Measurements from ENCODE around the gene SH2D4B. TPM values are rescaled to one million over a fixed set of nuclear protein-coding genes. Genes with fewer than 3 reads are reported as not detected.

The SH2D4B gene
- total and polyA plus RNA-seq, 7 donors = 0.06 to 0.33 TPM; not detected in 5

GRCh38 chr10:80553436-80553835, 15.7 kb downstream of the SH2D4B start:
- WGBS, 2 donors = 90 to 91% methylated on average over 5 of the region's 5 CpGs
- no peak for DNase-seq
- no peaks in the 10 kb centered on the region for H3K36me3 ChIP-seq
- TF ChIP-seq POLR2AphosphoS5 (IDR thresholded peaks at IDR 0.05) (no peak), EP300 (IDR thresholded peaks at IDR 0.05) (no peak), POLR2A (IDR thresholded peaks at IDR 0.05) (no peak), CTCF (IDR thresholded peaks at IDR 0.05) (no peak)
- no peak overlapping the region for H3K27ac ChIP-seq
- no peak overlapping the region for H3K4me3 ChIP-seq
- intact Hi-C loops (cut with DNase I) = no loop called here
- no peaks in the 10 kb centered on the region for H3K4me1 ChIP-seq
- H3K9me3 ChIP-seq = no peaks in the 10 kb centered on the region
- no peaks in the 10 kb centered on the region for H3K27me3 ChIP-seq

- no peak for TF ChIP-seq CTCF (IDR thresholded peaks at IDR 0.05)
- TF ChIP-seq EP300 (IDR thresholded peaks at IDR 0.05) = no peak
- TF ChIP-seq POLR2A (IDR thresholded peaks at IDR 0.05) = no peak
- TF ChIP-seq POLR2AphosphoS5 (IDR thresholded peaks at IDR 0.05) = no peak
- no peaks in the 10 kb centered on the region for H3K36me3 ChIP-seq
- H3K27ac ChIP-seq = no peak overlapping the region
- H3K9me3 ChIP-seq = no peaks in the 10 kb centered on the region
- DNase-seq = no peak
- no peaks in the 10 kb centered on the region for H3K4me1 ChIP-seq
- intact Hi-C loops (cut with DNase I) = no loop called here
- H3K27me3 ChIP-seq = no peaks in the 10 kb centered on the region
- no peak overlapping the region for H3K4me3 ChIP-seq
- WGBS, 2 donors = 33 to 84% methylated on average over 5 of the region's 5 CpGs
Measured at GRCh38 chr10:80554050-80554449, 16.3 kb downstream of the SH2D4B start.

- TF ChIP-seq POLR2AphosphoS5 (IDR thresholded peaks at IDR 0.05) (no peak), EP300 (IDR thresholded peaks at IDR 0.05) (no peak), POLR2A (IDR thresholded peaks at IDR 0.05) (no peak), CTCF (IDR thresholded peaks at IDR 0.05) (no peak)
- H3K27ac ChIP-seq = no peak overlapping the region
- intact Hi-C loops (cut with DNase I) = no loop called here
- H3K9me3 ChIP-seq = no peaks in the 10 kb centered on the region
- H3K4me3 ChIP-seq = no peak overlapping the region
- no peaks in the 10 kb centered on the region for H3K27me3 ChIP-seq
- WGBS, 2 donors = 75 to 81% methylated on average over 5 of the region's 5 CpGs
- DNase-seq = no peak
- no peaks in the 10 kb centered on the region for H3K4me1 ChIP-seq
- H3K36me3 ChIP-seq = no peaks in the 10 kb centered on the region
Measured at GRCh38 chr10:80555415-80555814, 17.7 kb downstream of the SH2D4B start.

- TF ChIP-seq EP300 (IDR thresholded peaks at IDR 0.05) (no peak), CTCF (IDR thresholded peaks at IDR 0.05) (no peak), POLR2AphosphoS5 (IDR thresholded peaks at IDR 0.05) (no peak), POLR2A (IDR thresholded peaks at IDR 0.05) (no peak)
- no peak overlapping the region for H3K27ac ChIP-seq
- H3K9me3 ChIP-seq = no peaks in the 10 kb centered on the region
- no peaks in the 10 kb centered on the region for H3K36me3 ChIP-seq
- intact Hi-C loops (cut with DNase I) = no loop called here
- no peak for DNase-seq
- no peak overlapping the region for H3K4me3 ChIP-seq
- H3K27me3 ChIP-seq = no peaks in the 10 kb centered on the region
- no peaks in the 10 kb centered on the region for H3K4me1 ChIP-seq
Measured at GRCh38 chr10:80561950-80562349, 24.2 kb downstream of the SH2D4B start.

GRCh38 chr10:80567292-80567691, 29.6 kb downstream of the SH2D4B start:
- H3K4me3 ChIP-seq = no peak overlapping the region
- no peaks in the 10 kb centered on the region for H3K9me3 ChIP-seq
- TF ChIP-seq EP300 (IDR thresholded peaks at IDR 0.05) (no peak), POLR2A (IDR thresholded peaks at IDR 0.05) (no peak), POLR2AphosphoS5 (IDR thresholded peaks at IDR 0.05) (no peak), CTCF (IDR thresholded peaks at IDR 0.05) (no peak)
- H3K4me1 ChIP-seq = no peaks in the 10 kb centered on the region
- no peak overlapping the region for H3K27ac ChIP-seq
- H3K27me3 ChIP-seq = no peaks in the 10 kb centered on the region
- WGBS, 2 donors = 86 to 91% methylated on average over 2 of the region's 2 CpGs
- H3K36me3 ChIP-seq = no peaks in the 10 kb centered on the region
- DNase-seq = no peak
- intact Hi-C loops (cut with DNase I) = no loop called here

Data from sigmoid colon (tissue), 7 donors.